Stimulated activated CD4-positive, alpha-beta T cell treated with anti-CD3 and anti-CD28 coated beads, TNF-alpha, amount 100 ng/mL, for 24 hours (primary cell): ENCODE data around the gene ACTG1.

Experiments used
- DNase-seq, 3 experiments: peaks; one replicate each; pipeline ENCODE4 v3.0.0-alpha.2; 2020; ENCODE audit warnings: low read depth in 3 of 3

The ACTG1 gene

GRCh38 chr17:81464586-81464985, 48.0 kb downstream of the ACTG1 start:
- DNase-seq = no peak

DNA sequence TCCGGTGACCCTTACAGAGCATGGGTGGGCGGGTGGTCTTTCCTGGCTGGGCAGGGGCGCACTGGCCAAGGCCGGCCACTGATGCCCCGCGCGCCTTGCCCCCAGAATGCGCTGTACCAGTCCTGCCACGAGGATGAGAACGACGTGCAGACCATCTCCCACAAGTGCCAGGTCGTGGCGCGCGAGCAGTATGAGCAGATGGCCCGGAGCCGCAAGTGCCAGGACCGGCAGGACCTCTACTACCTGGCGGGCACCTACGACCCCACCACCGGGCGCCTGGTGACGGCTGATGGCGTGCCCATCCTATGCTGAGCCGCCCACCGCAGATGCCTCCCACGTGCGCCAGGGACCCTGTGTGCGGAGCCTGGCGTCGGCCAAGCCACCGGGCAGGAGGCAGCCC, 49.1 kb downstream of the ACTG1 start:
- no peak for DNase-seq

DNA sequence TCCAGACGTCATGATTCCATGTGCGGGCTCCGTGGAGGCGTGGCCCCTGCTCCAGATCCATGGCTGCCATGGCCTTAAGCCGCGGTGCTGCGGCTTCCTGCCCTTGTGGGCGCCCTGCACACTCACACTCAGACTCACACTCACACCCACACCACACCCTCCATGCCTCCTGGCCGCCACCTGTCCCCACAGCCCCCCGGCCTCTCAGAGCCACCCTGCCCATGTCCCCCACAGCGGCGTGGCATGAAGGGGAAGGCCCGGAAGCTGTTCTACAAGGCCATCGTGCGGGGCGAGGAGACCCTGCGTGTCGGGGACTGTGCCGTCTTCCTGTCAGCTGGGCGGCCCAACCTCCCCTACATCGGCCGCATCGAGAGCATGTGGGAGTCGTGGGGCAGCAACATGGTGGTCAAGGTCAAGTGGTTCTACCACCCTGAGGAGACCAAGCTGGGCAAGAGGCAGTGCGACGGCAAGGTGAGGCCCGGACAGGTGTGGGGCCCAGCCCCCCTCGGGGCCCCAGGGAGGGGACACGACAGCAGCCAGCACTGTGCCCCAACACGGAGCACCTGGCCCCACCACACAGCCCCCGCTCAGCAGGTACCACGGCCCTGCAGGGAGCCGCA, 50.0 kb downstream of the ACTG1 start:
- DNase-seq = no peak

GRCh38 chr17:81461607-81462500, 50.7 kb downstream of the ACTG1 start:
- no peak for DNase-seq

GRCh38 chr17:81460856-81461460, 51.6 kb downstream of the ACTG1 start:
- no peak for DNase-seq
